NCI-H1930 (cell line): ENCODE data around the gene FAM174C.

ENCODE experiments used
- DNase-seq, 2 experiments: peaks; one replicate each; lab custom pipeline; 2025; lab: John Stamatoyannopoulos, UW

FAM174C gene

DNA sequence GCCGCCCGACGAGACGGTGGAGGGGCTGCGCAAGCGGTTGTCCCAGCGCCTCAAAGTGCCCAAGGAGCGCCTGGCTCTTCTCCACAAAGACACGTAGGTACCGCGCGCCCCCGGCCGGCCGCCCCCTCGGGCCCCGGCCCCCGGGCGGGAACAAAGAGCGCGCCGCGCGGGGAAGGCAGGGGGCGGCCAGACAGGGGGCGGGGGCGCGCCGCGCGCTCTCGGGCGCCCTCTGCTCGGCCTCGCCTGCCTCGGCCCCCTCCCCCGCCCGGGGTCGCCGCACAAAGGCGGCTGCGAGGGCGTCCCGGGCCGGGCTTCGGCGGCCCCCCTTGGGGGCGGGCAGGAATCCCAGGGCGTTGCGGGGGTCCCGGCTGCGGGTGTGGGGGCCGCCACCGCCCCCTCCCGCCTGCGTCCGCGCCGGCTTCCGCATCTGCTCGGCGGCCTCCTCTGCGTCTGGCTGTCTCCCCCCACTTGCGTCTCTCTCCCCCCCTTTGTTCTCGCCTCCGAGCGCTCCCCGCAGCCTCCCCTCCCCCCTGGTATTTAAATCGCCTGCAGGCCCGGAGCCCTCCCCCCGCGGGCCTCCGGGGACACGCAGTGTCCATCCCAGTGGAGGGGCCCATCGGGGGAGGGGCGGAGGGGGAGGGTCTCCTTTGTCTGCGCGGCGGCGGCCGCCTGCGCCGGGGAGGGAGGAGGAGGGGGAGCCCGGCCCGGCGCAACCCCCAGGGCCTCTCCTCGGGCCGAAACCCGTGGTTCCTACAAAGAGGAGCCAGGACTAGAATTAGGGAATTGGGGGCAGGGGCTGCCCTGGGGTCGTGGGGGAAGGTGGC lies 24.7 kb upstream of the FAM174C start:
- peak in 1 of 2 experiments; percentile 21 for DNase-seq

DNA sequence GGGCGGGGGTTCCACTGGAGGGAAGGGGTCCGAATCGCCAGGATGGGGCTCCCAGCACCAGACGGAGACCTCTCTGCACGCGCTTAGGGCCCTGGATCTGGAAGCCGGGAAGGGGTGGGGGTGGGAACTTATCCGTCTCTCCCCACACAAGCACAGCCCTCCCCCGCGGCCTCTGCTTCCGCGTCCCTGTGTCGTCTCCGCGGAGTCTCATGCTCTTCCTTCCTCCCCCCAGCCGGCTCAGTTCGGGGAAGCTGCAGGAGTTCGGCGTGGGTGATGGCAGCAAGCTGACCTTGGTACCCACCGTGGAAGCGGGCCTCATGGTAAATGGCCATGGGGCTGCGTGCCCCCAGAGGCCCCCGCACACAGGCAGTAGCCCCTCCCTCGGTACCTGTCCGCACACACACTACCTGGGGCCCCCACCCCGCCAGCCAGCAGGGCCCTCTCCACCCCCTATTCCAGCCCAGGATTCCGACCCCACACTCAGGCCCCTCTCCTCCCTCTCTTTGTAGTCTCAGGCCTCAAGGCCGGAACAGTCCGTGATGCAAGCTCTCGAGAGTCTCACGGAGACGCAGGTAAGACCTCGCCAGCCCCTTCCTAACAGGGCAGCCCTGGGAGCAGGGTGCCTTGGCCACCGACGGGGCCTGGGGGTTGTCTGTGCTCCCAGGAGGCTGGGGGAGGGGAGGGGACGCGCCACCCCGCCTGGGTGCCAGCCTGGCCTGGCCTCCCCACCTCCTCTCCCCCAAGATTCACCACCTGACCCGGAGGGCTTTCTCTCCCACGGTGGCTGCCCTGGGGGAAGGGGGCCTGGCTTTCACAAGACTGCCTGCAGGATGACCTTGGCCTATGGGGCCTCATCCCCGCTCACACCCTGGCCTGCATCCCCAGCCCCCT lies 23.8 kb upstream of the FAM174C start:
- DNase-seq: no peak

DNA sequence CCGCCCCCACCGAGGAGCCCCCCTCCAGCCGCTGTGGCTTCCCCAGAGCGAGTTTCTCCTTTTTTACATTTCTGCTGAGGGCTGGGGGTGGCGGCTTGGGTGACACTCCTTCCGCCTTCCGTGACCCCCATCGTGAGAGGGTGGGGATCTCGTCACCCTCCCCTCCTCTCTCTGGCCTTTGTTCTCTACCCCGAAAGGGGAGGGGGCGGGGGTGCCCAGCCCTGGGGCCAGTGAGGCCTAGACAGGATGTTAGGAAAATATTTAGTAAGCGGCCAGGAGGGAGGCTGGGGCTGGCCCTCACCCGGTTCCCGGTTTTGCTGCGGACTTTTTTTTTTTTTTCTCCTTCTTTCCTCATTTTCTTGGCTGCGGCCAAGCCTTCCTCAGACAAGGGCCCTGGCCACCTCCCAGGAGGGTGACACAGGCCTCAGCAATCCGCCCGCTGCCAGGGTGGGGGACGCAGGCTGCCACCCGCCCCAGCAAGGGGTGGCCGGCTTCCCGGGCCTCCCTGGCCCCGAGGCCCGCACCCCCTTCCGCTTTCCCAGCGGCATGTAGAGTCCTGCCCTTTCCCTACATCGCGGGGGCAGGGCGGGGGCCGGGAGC lies 23.0 kb upstream of the FAM174C start:
- no peak for DNase-seq

DNA sequence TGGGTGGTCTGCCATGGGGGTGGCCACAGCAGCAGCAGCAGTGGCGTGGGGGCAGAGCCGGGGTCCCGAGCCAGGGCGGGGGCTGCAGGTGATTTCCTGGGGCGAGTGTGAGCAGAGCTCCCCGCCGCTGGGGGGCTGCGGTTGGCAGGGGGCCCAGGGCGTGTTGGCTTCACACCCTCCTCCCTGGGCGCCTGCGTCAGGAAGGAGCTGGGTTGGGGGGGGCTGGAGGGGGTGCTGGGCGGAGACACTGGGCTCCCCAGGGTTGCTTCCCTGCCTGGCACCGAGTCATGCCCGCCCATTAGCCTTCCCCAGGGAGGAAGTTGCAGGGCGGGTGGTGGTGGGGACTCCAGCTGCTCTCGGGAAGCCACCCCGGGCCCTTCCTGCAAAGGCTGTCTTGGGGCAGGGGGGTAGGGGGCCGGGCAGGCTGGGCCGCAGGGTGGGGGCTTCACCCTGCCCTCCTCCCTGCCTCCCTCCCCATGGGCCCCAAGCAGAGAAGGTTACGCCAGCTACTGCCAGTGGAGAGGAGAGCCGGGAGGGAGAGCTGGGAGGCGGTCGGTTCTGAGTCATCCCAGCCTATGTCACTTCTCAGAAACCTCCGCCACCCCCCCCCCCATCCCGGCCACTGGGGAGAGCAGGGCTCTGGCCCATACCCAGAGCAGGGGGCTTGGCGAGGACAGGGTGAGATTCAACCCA lies 22.4 kb upstream of the FAM174C start:
- DNase-seq: no peak

DNA sequence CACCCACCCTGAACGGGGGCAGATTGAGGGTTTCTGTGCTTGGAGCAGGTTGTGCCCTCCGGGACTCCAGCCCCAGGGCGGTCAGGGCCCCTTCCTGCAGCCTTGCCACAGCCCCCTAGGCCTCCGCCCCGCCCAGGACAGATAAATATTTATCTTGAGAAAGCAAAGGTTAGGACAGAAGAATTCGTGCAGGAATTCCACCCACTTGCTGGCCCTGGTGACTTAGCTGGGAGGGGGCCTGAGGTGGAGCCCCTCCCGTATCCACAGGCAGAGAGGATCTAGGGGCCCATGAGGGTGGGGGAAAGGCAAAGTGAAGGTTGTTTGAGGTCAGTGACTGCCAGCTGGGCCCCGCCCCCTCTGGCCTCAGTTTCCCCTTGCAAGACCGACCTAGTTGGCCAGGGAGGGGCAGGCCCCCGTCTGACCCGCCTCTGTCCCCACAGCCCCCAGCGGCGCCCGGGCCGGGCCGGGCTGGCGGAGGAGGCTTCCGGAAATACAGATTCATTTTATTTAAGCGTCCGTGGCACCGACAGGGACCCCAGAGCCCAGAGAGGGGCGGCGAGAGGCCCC lies 21.7 kb upstream of the FAM174C start:
- no peak for DNase-seq

DNA sequence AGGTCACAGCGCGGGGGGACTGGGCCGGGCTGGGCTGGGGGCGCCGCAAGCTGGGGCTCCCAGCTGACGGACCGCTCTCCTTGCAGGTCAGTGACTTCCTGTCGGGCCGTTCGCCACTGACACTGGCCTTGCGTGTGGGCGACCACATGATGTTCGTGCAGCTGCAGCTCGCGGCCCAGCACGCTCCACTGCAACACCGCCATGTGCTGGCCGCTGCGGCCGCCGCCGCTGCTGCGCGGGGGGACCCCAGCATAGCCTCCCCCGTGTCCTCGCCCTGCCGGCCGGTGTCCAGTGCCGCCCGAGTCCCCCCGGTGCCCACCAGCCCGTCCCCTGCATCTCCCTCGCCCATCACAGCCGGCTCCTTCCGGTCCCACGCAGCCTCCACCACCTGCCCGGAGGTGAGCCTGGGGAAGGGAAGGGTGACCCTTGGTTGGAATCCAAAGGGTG lies 21.2 kb upstream of the FAM174C start:
- no peak for DNase-seq

DNA sequence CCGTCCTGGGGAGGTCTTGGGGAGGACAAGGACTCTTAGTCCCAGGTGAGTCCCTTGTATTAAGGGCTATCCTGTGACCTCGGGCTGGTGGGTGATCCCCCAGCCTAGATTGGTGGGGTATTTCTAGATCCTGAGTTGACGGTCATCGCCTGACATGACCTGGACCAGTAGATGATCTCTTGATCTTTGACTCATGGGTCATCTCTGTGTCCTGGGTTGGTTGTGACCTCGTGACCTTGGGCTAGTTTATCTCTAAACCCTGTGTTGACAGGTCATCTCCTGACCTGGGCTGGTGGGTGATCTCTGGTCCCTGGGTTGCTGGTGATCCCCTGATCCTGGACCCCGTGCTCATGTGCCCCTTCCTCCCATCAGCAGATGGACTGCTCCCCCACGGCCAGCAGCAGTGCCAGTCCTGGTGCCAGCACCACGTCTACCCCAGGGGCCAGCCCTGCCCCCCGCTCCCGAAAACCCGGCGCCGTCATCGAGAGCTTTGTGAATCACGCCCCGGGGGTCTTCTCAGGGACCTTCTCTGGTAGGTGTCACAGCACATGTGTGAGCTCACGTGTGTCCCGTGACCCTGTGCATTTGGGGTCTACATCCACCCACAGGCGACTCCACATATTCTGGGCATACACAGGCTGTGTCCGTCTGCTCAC lies 20.7 kb upstream of the FAM174C start:
- no peak for DNase-seq

DNA sequence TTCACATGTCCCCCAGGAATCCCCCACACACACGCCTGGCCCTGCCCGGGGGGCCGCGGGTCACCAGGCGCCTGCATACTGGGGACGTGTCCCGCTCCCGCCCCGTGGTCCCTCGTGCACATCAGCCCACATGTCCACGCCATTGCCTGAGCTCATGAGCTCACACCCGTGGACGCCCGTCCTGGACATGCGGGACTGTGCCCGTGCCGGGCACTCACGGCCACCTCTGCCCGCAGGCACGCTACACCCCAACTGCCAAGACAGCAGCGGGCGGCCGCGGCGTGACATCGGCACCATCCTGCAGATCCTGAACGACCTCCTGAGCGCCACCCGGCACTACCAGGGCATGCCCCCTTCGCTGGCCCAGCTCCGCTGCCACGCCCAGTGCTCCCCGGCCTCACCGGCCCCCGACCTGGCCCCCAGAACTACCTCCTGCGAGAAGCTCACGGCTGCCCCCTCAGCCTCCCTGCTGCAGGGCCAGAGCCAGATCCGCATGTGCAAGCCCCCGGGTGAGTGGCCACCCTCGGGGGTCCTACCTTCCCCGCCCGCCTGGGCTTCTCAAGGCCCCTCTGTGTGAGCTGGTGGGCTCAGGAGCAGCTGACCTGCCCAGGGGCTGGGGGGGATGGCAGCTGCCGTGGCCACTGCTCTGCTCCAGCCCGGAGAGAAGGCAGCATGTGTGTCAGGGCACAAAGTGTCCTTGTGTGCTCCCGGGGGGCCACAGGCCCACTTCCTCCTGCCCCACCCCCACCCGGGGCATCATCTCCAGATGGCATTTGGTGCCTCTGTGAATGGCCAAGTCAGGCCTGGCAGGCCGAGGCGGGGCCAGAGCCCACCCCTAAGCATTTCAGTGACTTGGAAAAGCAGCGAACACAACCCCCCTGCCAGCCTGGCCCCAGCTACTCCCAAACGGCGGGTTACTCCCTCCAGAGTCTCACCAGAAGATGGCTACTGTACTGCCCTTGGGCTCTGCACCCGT lies 19.9 kb upstream of the FAM174C start:
- no peak for DNase-seq

DNA sequence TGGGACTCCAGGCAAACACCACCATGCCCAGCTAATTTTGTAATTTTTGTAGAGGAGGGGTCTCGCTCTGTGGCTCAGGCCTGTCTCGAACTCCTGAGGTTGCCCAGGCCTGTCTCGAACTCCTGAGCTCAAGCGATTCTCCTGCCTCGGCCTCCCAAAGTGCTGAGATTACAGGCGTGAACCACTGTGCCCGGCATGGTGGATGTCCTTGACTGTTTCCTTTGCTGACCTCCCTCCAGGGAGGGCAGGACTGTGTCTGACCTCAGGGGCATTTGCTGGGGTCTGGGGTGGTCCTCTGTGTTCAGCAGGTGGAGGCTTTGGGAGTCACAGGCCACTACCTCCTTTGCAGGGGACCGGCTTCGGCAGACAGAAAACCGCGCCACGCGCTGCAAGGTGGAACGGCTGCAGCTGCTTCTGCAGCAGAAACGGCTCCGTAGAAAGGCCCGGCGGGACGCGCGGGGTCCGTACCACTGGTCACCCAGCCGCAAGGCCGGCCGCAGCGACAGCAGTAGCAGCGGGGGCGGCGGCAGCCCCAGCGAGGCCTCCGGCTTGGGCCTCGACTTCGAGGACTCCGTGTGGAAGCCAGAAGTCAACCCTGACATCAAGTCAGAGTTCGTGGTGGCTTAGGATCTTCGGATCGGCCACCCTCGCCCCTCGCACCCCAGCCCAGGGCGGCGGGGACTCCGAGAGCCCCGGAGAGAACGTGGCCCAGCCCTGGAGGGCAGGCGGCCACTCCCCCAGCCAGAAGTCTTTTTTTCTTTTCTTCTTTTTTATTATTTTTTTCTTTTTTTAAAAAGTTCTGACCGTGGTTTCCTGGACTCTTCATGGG lies 18.5 kb upstream of the FAM174C start:
- DNase-seq: no peak

DNA sequence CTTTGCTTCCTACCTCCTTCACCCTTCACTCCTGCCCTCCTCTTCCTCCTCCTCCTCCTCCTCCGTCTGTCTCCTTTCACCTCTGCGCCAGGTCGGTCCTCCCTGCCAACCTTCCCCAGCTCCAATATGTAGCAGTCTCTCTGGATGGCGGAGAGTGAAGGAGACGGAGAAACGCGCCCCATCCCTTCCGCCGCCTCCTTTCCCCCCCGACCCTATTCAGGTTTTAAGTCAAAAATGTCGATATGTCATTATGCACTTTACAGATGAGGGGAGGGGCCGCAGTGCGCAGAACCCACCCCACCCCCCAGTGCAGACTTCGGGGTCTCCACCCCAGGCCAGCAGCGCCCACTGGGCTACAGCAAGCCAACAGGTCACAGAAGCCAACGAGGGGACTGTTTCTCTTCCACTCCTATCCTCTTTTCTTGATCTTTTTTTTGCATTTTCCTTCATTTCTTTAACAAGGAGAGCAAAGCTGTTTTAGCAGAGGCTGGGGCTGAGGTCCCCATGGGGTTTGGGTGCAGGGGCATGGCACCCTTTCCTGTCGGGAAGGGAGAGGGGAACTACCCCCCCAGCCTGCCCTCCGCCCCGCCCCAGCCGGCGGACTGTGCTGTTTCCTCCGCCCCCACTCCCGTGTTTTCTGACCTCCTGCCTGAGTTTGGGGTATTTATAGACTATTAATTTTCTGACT lies 17.7 kb upstream of the FAM174C start:
- DNase-seq: no peak

DNA sequence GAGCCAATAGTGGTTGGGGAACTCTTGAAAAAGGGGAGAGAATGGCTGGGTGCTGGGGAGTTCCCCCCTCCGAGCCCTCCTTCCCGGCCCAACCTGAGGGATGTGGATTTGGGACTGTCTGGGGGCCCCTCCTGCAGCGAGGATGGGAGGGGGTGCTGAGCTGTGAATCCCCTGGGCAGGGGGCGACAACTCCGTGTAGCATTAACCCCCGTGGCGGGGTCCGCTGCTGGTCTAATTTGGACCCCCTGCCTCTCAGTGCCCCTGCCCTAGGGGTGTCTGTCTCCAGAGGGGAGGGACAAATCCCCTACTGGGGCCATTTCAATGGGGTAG lies 17.2 kb upstream of the FAM174C start:
- no peak for DNase-seq

DNA sequence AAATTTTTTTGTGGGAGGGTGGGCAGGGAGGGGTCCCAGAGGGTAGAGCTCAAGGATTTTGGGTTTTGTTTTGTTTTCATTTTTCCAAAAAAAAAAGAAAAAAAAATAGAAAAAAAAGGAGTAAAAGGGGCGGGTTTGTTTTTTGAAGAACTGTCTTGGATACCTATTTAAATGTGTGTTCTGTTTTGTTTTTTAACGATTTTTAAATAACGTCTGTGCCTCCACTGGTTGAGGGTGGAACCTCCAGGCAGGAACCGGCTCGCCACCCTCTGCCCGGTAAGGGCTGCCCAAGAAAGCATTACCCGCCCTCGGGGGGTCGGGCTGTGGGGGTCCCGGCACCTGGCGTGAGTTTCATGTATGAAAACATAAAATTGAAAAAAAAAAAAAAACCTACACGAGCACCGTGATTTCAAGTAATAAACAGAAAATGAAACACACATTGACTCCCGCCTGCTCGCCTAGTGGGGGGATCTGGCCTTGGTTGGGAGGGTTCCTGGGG lies 16.6 kb upstream of the FAM174C start:
- DNase-seq: no peak

DNA sequence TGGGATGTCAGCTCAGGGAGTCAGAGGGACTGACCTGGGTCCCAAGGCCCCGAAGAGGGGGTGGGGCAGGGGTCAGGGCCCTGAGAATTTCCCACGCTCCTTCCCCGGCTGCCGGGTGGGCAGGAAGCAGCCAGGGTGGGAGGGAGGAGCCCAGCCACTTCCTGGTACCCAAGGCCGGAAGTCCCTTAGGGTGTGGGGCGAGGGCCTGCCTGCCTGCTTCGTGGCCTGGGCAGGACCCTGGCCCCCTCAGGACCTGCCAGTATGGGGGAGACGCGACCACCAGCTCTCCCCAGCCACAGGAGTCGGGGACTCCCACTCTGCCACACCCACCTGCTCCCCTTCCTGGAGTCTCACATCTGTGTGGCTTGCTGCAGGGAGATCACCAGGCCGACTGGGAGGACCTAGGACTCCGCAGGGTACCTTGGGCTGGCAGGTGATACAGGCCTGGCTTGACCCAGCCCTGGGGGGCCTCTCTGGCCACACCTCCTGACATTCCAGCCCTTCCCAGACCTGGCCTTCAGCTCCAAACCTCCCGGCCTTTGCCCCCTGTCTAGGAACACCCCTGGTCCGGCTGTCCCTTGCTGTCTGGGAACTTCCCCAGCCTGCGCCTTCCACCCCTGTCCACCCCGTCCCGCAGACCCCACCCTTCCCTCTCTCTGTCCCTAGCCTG lies 16.0 kb upstream of the FAM174C start:
- DNase-seq: no peak

DNA sequence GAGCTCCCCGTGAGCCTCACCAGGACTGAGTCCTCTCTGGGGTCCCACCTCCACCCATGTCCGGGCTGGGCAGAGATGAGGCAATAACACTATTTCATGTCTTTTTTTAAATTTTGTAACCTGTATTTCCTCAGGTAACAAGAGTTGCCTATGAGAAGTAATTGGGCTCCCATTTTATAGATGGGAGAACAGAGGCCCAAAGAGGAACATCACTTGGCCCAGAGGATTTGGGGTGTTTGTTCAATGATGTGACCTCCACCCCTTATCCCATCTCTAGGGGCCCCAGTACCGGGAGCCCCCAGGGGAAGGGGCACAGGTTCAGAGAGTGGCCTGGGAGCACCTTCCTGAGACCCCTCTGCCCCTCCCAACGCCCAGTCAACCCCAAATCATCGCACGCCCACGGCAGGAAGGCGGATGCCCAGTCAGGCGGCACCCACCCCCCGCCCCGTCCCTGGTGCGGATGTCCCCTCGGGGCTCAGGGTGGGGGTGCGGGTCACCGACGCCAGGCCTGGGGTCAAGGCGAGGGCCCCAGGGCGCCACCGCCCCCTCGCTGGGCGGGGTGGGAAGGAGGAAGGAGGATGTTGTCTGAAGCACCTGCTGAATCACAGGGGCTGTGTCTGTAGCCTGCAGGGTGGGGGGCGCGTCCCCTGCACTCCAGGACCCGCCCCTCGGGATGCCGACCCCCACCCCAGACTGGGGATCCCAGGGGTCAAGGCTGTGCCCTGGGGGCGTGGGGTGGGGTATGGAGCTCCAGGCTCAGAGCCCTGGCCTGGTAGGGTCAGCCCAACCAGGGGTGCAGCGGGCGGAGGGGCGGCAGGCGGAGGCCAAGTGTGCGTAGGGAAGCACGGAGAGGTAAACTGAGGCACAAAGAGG lies 15.2 kb upstream of the FAM174C start:
- no peak for DNase-seq

DNA sequence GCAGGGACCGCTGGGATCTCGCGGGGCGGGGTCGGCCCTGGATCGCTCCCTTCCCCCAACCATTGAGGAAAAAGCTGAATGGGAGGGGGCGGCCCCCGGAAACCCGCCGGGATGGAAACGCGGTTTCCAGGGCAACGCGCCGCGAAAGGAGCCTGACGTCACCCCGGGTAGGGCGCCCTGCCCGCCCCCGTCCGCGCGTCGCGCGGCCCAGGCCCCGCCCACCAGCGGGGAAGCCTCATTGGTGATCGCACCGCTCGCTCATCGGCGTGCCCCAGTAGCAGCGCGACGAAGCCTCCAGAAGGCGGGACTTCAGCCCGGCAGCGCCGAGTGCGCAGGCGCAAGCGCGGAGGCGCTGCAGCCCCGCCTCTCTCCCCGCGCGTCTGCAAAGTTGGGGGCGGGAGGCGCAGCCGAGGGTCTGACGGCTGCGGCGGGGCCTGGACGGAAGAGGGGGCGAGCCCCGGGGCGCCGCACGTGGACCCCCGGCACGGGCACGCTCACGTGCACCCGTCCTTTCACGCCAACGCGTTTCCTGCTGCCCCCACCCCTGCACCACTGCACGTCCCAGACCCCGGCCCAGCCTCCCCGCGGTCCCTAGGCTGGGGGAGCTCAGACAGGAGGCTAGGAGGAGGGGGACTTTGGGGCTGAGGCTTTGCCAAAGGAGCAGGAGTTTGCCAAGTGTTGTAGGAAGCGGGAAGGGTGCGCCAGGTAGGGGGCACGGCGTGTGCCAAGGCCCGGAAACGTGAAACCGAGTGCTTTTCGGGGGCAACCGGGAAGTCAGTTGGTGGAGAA lies 14.4 kb upstream of the FAM174C start:
- DNase-seq: peak; percentile 82 to 95

DNA sequence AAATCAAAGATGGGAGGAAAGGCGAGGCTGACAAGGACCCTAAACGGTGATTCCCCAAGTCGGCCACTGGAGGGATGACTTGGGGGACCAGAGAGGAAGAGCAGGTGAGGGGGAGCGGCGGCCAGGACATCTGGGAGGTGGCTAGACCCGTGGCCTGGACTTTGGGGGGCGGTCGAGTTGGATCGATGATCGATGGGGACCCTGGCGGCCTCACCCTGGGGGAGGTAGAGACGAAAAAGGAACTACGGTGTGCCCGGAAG lies 13.9 kb upstream of the FAM174C start:
- DNase-seq: no peak
